UCSD-AML1 (cell line): ENCODE results near the gene CACNA1C.
"Not testable (repeated sequence)": the region's sequence is repeated elsewhere in the genome, so short reads cannot be mapped to it uniquely, and the experiment has no call there.

Experiments
- DNase-seq: peaks from one replicate; lab custom pipeline; 2025; ENCODE audit not compliant: unreplicated experiment; lab: John Stamatoyannopoulos, UW

The CACNA1C gene

GRCh38 chr12:2110127-2110526, 57.3 kb downstream of the CACNA1C start:
- DNase-seq = no peak

GRCh38 chr12:2110849-2111566, 58.2 kb downstream of the CACNA1C start:
- DNase-seq = no peak

- DNase-seq = no peak
These were observed 59.0 kb downstream of the CACNA1C start for GRCh38 chr12:2111826-2112225.

GRCh38 chr12:2112401-2112800, 59.6 kb downstream of the CACNA1C start:
- DNase-seq = no peak

- no peak for DNase-seq
These were observed 60.5 kb downstream of the CACNA1C start for GRCh38 chr12:2113119-2113912.

- DNase-seq = no peak
These were observed 61.3 kb downstream of the CACNA1C start for GRCh38 chr12:2114071-2114470.

GRCh38 chr12:2115101-2115845, 62.5 kb downstream of the CACNA1C start:
- no peak for DNase-seq

- no peak for DNase-seq
These were observed 64.8 kb downstream of the CACNA1C start for GRCh38 chr12:2117541-2117940.

- DNase-seq = peak; percentile 22
These were observed 65.3 kb downstream of the CACNA1C start for GRCh38 chr12:2118061-2118460.

- no peak for DNase-seq
These were observed 65.9 kb downstream of the CACNA1C start for GRCh38 chr12:2118481-2119255.

GRCh38 chr12:2119266-2119665, 66.5 kb downstream of the CACNA1C start:
- DNase-seq = no peak

GRCh38 chr12:2120982-2121758, 68.4 kb downstream of the CACNA1C start:
- no peak for DNase-seq

- no peak for DNase-seq
These were observed 71.8 kb downstream of the CACNA1C start for GRCh38 chr12:2124466-2125023.

- DNase-seq = no peak
These were observed 73.1 kb downstream of the CACNA1C start for GRCh38 chr12:2125651-2126522.

- DNase-seq = no peak
These were observed 74.1 kb downstream of the CACNA1C start for GRCh38 chr12:2126676-2127406.

- no peak for DNase-seq
These were observed 76.3 kb downstream of the CACNA1C start for GRCh38 chr12:2129076-2129475.

- DNase-seq = not testable (repeated sequence)
These were observed 83.1 kb downstream of the CACNA1C start for GRCh38 chr12:2135661-2136418.

- DNase-seq = no peak
These were observed 84.1 kb downstream of the CACNA1C start for GRCh38 chr12:2136901-2137300.
